CD4-positive, CD25-positive, alpha-beta regulatory T cell (primary cell): ENCODE data around the gene BPIFB4. TPM values are rescaled to one million over a fixed set of nuclear protein-coding genes. Genes with fewer than 3 reads are reported as not detected.

ENCODE experiments used
- ATAC-seq, 2 donors: fragments of 150-1000 bp; cut with Tn5 transposase; one replicate each; pipeline ENCODE4 v1.10.0; 2021; ENCODE audit warnings: low read depth in 2 of 2, moderate number of reproducible peaks in 2 of 2, moderate library complexity in 1 of 2
- DNase-seq, 3 donors: peaks; one replicate each; pipeline versions ENCODE4 v3.0.0 to v3.0.0-alpha.2; 2012 to 2022; ENCODE audit warnings: mixed read lengths in 1 of 3
- H3K27ac ChIP-seq: one replicate; pipeline ENCODE4 v1.7.0; 2013; ENCODE audit warnings: mild to moderate bottlenecking, low read length; ENCODE audit not compliant: insufficient read depth, poor library complexity, severe bottlenecking
- H3K27me3 ChIP-seq: one replicate; pipeline ENCODE4 v1.7.0; 2013; ENCODE audit warnings: low read length; ENCODE audit not compliant: control insufficient read depth, insufficient read depth
- H3K36me3 ChIP-seq: one replicate; pipeline ENCODE4 v1.7.0; 2013; ENCODE audit warnings: mild to moderate bottlenecking, low read length, moderate library complexity; ENCODE audit not compliant: control insufficient read depth, insufficient read depth
- H3K4me1 ChIP-seq: 2 replicates; pipeline ENCODE4 v1.7.0; 2013; ENCODE audit warnings: mild to moderate bottlenecking, low read length; ENCODE audit not compliant: insufficient read depth, control insufficient read depth, poor library complexity, severe bottlenecking
- H3K4me3 ChIP-seq: one replicate; pipeline ENCODE4 v1.7.0; 2013; ENCODE audit warnings: low read depth, mild to moderate bottlenecking, low read length, moderate library complexity
- H3K9me3 ChIP-seq, 2 experiments: 1 replicate in 1 of 2; 2 replicates in 1 of 2; pipeline ENCODE4 v1.7.0; 2013; ENCODE audit warnings: low read length in 2 of 2, mild to moderate bottlenecking in 1 of 2, moderate library complexity in 1 of 2; ENCODE audit not compliant: control insufficient read depth in 2 of 2
- H3K27ac Mint-ChIP-seq, 3 donors: one replicate each; pipeline ENCODE4 v1.8.0; 2020 to 2022; ENCODE audit warnings: mild to moderate bottlenecking in 3 of 3, mixed read lengths in 3 of 3, moderate library complexity in 2 of 3
- H3K27me3 Mint-ChIP-seq: one replicate; pipeline ENCODE4 v1.8.0; 2022; ENCODE audit warnings: mild to moderate bottlenecking, mixed read lengths
- H3K36me3 Mint-ChIP-seq: one replicate; pipeline ENCODE4 v1.8.0; 2020; ENCODE audit warnings: mixed read lengths
- H3K4me1 Mint-ChIP-seq, 4 donors: one replicate each; pipeline ENCODE4 v1.8.0; 2020 to 2022; ENCODE audit warnings: mixed read lengths in 4 of 4, mild to moderate bottlenecking in 1 of 4
- H3K4me3 Mint-ChIP-seq, 4 donors: one replicate each; pipeline ENCODE4 v1.8.0; 2020 to 2022; ENCODE audit warnings: mild to moderate bottlenecking in 4 of 4, mixed read lengths in 4 of 4, moderate library complexity in 3 of 4
- H3K9me3 Mint-ChIP-seq, 7 donors: one replicate each; pipeline ENCODE4 v1.8.0; 2020 to 2022; ENCODE audit warnings: mixed read lengths in 7 of 7, mild to moderate bottlenecking in 3 of 7, moderate library complexity in 2 of 7
- polyA plus RNA-seq, 4 donors: library from polyadenylated mRNA; unstranded; fragments of 300-500 nt; fragmentation: Illumina TruSeq; gene quantifications; one replicate each; pipeline ENCODE4 v1.2.3, GENCODE V29; 2021
- total RNA-seq: library from RNA; stranded (reverse); gene quantifications from one replicate; pipeline ENCODE4 v1.2.3, GENCODE V29; 2022

The BPIFB4 gene
- total and polyA plus RNA-seq, 5 donors from 2014 or later, result not detected

DNA sequence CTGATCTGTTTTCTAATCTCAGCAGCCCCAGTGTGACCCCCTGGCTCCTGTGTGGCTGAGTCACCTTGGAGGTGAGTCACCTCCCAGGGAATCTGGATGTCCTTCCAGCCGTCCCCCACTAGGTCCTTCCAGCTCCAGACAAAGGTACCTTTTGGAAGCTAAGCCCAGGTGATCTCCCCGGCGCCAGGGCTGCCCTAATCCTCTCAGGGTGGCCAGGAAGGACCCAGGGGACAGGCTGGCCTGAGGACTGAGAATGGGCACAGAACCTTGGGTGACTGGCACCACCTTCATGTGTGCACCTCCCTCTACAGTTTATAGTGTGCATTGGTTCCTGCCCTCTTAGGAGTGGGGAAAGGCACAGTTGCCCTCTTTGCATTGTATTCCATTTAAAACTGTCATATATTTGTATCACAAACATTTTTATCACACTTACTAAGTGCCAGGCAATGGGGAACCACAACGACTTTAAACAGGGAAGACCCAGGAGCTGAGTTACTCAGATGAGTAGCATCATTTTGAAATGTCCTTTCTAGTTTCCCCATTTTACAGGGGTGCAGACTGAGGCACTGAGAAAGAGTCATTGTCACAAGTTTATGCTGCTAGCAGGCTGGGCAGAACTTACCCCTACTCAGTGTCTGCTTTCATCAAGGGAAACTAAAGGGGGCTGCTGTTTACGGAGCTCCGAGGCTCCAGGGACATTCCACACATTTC lies 2.6 kb upstream of the BPIFB4 start:
- ATAC-seq, result no peak
- no peak overlapping the region for H3K27ac ChIP-seq

DNA sequence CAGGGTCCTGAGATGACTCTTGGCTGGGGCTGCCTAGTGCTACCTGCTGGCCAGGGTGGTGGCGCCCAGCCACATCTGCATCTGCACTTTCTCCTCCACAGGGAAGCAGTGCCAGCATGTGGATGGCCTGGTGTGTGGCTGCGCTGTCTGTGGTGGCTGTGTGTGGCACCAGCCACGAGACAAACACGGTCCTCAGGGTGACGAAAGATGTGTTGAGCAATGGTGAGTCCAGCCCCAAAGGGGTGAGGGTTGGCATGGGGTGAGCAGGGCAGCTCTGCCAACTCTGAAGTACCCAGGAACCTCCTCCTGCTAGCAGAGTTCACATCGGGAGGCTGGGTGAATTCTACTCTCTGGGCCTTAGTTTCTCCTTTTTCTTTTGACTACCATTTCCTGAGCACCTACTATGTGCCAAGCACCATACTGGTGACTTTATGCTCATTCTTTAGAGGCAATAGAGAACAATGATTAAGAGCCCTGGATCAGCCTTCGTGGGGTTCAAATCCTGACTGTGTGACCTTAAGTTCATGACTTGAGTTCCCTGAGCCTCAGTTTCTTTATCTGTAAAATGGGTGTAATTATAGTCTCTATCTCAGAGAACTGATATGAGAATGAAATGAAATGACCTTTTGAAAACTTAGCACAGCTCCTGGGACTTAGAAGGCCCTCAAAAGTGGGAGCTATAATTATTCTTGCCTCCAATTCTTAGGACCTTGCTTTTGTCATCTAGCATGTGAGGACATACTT lies 2.1 kb downstream of the BPIFB4 start:
- no peak overlapping the region for H3K27ac Mint-ChIP-seq
- H3K9me3 ChIP-seq, result no peaks in the 10 kb centered on the region
- H3K4me3 Mint-ChIP-seq, result no peak overlapping the region
- H3K4me3 ChIP-seq, result no peak overlapping the region
- H3K4me1 ChIP-seq, result no peaks in the 10 kb centered on the region
- peaks cover 4% of the 10 kb centered on the region for H3K27me3 Mint-ChIP-seq
- H3K27me3 ChIP-seq, result no peaks in the 10 kb centered on the region
- H3K36me3 ChIP-seq, result no peaks in the 10 kb centered on the region
- peaks cover 0 to 3% (median 2%) of the 10 kb centered on the region in 4 donors for H3K4me1 Mint-ChIP-seq
- H3K9me3 Mint-ChIP-seq, result no peaks in the 10 kb centered on the region
- no peak for ATAC-seq
- no peak for DNase-seq
- H3K36me3 Mint-ChIP-seq, result no peaks in the 10 kb centered on the region
- H3K27ac ChIP-seq, result no peak overlapping the region

More for the DNA sequence above, 2.6 kb upstream of the BPIFB4 start:
- H3K36me3 ChIP-seq, result no peaks in the 10 kb centered on the region
- no peak overlapping the region for H3K27ac Mint-ChIP-seq
- H3K4me3 Mint-ChIP-seq, result no peak overlapping the region
- no peaks in the 10 kb centered on the region for H3K9me3 ChIP-seq
- no peak overlapping the region for H3K4me3 ChIP-seq
- H3K27me3 ChIP-seq, result no peaks in the 10 kb centered on the region
- peak in 1 of 3 donors; percentile 20 for DNase-seq
- no peaks in the 10 kb centered on the region for H3K36me3 Mint-ChIP-seq
- H3K9me3 Mint-ChIP-seq, result no peaks in the 10 kb centered on the region
- peaks cover 0 to 7% (median 3%) of the 10 kb centered on the region in 4 donors for H3K4me1 Mint-ChIP-seq
- H3K4me1 ChIP-seq, result no peaks in the 10 kb centered on the region
- H3K27me3 Mint-ChIP-seq, result peaks cover 4% of the 10 kb centered on the region

DNA sequence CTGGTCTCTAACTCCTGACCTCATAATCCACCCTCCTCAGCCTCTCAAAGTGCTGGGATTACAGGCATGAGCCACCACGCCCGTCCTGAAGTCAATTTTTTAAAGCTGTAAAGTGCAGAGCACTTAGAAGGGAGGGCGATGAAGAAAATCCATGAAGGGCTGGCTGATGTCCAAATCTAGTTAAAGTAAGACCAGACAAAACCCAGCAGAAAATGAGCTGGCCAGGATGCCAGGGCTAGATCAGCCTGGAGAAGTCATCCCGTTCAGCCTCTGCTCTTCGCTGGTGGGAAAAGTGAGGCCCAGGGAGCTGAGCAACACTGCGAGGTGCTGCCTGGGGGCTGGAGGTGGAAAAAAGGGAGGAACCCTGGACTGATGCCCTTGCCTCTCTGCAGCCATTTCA lies 3.1 kb downstream of the BPIFB4 start:
- H3K27me3 ChIP-seq, result no peaks in the 10 kb centered on the region
- no peak overlapping the region for H3K4me3 Mint-ChIP-seq
- no peak for DNase-seq
- H3K27ac ChIP-seq, result no peak overlapping the region
- H3K4me1 Mint-ChIP-seq, result no peaks in the 10 kb centered on the region
- no peaks in the 10 kb centered on the region for H3K36me3 ChIP-seq
- no peaks in the 10 kb centered on the region for H3K9me3 Mint-ChIP-seq
- no peak overlapping the region for H3K27ac Mint-ChIP-seq
- H3K4me3 ChIP-seq, result no peak overlapping the region
- no peaks in the 10 kb centered on the region for H3K9me3 ChIP-seq
- H3K36me3 Mint-ChIP-seq, result no peaks in the 10 kb centered on the region
- H3K4me1 ChIP-seq, result no peaks in the 10 kb centered on the region
- H3K27me3 Mint-ChIP-seq, result peaks cover 4% of the 10 kb centered on the region
- ATAC-seq, result no peak

DNA sequence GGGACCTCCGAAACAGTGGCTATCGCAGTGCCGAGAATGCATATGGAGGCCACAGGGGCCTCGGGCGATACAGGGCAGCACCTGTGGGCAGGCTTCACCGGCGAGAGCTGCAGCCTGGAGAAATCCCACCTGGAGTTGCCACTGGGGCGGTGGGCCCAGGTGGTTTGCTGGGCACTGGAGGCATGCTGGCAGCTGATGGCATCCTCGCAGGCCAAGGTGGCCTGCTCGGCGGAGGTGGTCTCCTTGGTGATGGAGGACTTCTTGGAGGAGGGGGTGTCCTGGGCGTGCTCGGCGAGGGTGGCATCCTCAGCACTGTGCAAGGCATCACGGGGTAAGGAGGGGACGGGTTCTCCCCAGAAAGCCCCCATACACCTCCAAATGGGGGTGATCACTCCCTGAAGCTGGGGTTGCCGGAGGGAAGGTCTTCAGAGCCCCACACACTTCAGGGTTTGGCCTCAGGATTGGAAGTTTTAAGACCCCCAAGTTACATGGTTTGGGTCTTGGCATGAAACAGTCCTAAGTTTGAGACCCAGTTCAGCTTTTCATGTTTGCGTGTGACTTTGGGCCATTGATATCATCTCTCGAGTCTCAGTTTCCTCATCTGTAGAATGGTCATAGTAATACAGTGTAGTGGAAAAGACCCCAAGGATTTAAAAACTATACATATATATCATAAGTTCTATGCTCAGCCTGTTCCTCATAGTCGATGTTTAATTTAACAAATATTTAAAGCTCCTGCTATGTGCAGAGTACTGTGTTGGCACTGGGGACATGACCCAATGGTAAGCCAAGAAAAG lies 4.3 kb downstream of the BPIFB4 start:
- no peaks in the 10 kb centered on the region for H3K36me3 Mint-ChIP-seq
- H3K27me3 Mint-ChIP-seq, result no peaks in the 10 kb centered on the region
- H3K4me3 Mint-ChIP-seq, result no peak overlapping the region
- Histone ChIP-seq H3K4me3 (no peak overlapping the region), H3K36me3 (no peaks in the 10 kb centered on the region), H3K27me3 (no peaks in the 10 kb centered on the region), H3K4me1 (no peaks in the 10 kb centered on the region), H3K27ac (no peak overlapping the region), H3K9me3 (no peaks in the 10 kb centered on the region)
- no peaks in the 10 kb centered on the region for H3K9me3 Mint-ChIP-seq
- ATAC-seq, result no peak
- no peak overlapping the region for H3K27ac Mint-ChIP-seq
- no peak for DNase-seq
- no peaks in the 10 kb centered on the region for H3K4me1 Mint-ChIP-seq

DNA sequence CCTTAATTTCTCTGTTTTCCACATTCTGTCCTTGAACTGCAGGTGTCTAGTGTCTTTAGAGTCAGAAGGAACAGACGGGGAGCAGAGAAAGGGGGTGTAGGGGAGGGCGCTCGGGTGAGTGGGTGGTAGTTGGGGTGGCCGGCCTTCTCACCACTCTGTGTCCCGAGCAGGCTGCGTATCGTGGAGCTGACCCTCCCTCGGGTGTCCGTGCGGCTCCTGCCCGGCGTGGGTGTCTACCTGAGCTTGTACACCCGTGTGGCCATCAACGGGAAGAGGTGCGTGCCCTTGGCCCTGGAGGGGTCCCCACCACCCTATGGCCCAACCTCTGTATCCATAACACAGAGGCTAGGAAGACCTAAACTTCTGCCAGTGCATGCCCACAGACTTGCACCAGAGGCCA lies 5.3 kb downstream of the BPIFB4 start:
- Histone ChIP-seq H3K27me3 (no peaks in the 10 kb centered on the region), H3K36me3 (no peaks in the 10 kb centered on the region), H3K4me1 (no peaks in the 10 kb centered on the region), H3K9me3 (no peaks in the 10 kb centered on the region), H3K4me3 (no peak overlapping the region), H3K27ac (no peak overlapping the region)
- Mint-ChIP-seq H3K4me3 (no peak overlapping the region), H3K4me1 (no peaks in the 10 kb centered on the region), H3K9me3 (no peaks in the 10 kb centered on the region), H3K27me3 (no peaks in the 10 kb centered on the region), H3K36me3 (no peaks in the 10 kb centered on the region), H3K27ac (no peak overlapping the region)
- ATAC-seq (no peak), DNase-seq (no peak)

DNA sequence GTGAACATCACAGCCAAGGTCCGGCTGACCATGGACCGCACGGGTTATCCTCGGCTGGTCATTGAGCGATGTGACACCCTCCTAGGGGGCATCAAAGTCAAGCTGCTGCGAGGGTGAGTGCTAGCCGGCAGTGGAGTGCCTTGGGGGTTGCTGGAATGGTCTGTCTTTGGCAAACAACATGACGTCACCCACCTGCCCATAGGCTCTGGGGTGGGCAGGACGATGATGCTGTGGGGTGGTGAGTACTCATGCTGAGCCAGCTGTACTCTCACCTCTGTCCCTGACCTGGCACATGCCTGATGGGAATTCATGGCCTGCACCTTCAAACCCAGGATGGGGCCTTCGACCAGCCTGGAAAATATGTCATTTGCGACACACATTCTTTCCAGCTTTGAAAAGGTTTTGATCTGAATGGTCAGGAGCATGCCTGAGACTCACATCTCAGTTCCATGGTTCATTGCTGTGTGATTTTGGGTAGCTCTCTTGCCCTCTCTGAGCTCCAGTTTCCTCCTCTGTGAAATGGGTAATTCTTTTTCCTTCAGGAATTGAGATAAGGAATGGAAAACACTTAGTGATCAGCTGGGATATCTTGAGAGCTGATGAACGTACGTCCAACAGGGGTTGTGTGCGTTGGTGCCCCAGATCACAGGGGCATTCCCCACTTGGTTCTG lies 6.7 kb downstream of the BPIFB4 start:
- no peak overlapping the region for H3K4me3 Mint-ChIP-seq
- H3K4me1 Mint-ChIP-seq, result peaks cover 0 to 4% (median 0%) of the 10 kb centered on the region in 4 donors
- Histone ChIP-seq H3K9me3 (no peaks in the 10 kb centered on the region), H3K4me3 (no peak overlapping the region), H3K36me3 (no peaks in the 10 kb centered on the region), H3K27me3 (no peaks in the 10 kb centered on the region), H3K4me1 (no peaks in the 10 kb centered on the region), H3K27ac (no peak overlapping the region)
- no peaks in the 10 kb centered on the region for H3K9me3 Mint-ChIP-seq
- no peak overlapping the region for H3K27ac Mint-ChIP-seq
- H3K36me3 Mint-ChIP-seq, result no peaks in the 10 kb centered on the region
- H3K27me3 Mint-ChIP-seq, result no peaks in the 10 kb centered on the region
- ATAC-seq (no peak), DNase-seq (no peak)

DNA sequence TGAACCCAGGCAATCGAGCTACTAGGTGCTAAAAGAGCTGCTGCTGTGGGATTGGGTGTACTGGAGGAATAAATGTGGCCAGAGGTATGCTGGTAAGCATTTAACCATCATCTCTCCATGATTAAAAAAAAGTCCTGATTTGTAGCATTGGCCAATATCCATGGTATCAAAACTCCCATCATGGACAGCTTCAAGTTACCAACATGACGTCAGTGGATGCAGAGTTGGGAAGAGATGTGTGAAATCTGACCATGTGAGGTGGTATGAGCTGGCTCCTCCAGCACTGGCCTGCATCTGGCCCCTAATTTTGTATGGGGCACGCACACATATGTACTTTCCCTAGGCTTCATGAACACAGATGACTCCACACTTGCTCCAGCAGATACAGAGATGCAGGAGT lies 11.7 kb downstream of the BPIFB4 start:
- DNase-seq, result no peak
- no peak for ATAC-seq
- Histone ChIP-seq H3K27me3 (no peaks in the 10 kb centered on the region), H3K4me1 (no peaks in the 10 kb centered on the region), H3K9me3 (no peaks in the 10 kb centered on the region), H3K4me3 (no peak overlapping the region), H3K36me3 (no peaks in the 10 kb centered on the region), H3K27ac (no peak overlapping the region)
- Mint-ChIP-seq H3K27ac (peak overlapping the region in 1 of 3 donors; percentile 67), H3K27me3 (no peaks in the 10 kb centered on the region), H3K4me1 (peaks cover 0 to 9% (median 3%) of the 10 kb centered on the region in 4 donors), H3K36me3 (no peaks in the 10 kb centered on the region), H3K4me3 (no peak overlapping the region), H3K9me3 (peaks cover 0 to 4% (median 0%) of the 10 kb centered on the region in 7 donors)
